ENCODE results near the gene PCBP3. TPM values are rescaled to one million over a fixed set of nuclear protein-coding genes. Genes with fewer than 3 reads are reported as not detected.
"Not testable (repeated sequence)": the region's sequence is repeated elsewhere in the genome, so short reads cannot be mapped to it uniquely, and the experiment has no call there.

Gene PCBP3
- total RNA-seq, 1 donor from 2014 or later = 0.72 TPM

GRCh38 chr21:45680215-45680614 is 36.7 kb downstream of the PCBP3 start:
- no peak for ATAC-seq

- ATAC-seq = no peak
Observed at GRCh38 chr21:45695086-45695485, 51.6 kb downstream of the PCBP3 start.

- peak; percentile 86 for ATAC-seq
Observed at GRCh38 chr21:45698493-45699184, 55.1 kb downstream of the PCBP3 start.

- ATAC-seq = no peak
Observed at GRCh38 chr21:45699251-45699942, 55.9 kb downstream of the PCBP3 start.

GRCh38 chr21:45699966-45700365 is 56.4 kb downstream of the PCBP3 start:
- no peak for ATAC-seq

GRCh38 chr21:45700461-45700860 is 56.9 kb downstream of the PCBP3 start:
- ATAC-seq = no peak

GRCh38 chr21:45704311-45705108 is 61.0 kb downstream of the PCBP3 start:
- ATAC-seq = no peak

- no peak for ATAC-seq
Observed at GRCh38 chr21:45706299-45706698, 62.8 kb downstream of the PCBP3 start.

GRCh38 chr21:45709173-45709572 is 65.6 kb downstream of the PCBP3 start:
- no peak for ATAC-seq

GRCh38 chr21:45709696-45710268 is 66.3 kb downstream of the PCBP3 start:
- no peak for ATAC-seq

GRCh38 chr21:45710306-45710705 is 66.8 kb downstream of the PCBP3 start:
- ATAC-seq = not testable (repeated sequence)

GRCh38 chr21:45713613-45714012 is 70.1 kb downstream of the PCBP3 start:
- no peak for ATAC-seq

GRCh38 chr21:45715441-45715840 is 71.9 kb downstream of the PCBP3 start:
- ATAC-seq = no peak

GRCh38 chr21:45718413-45718812 is 74.9 kb downstream of the PCBP3 start:
- no peak for ATAC-seq

- ATAC-seq = no peak
Observed at GRCh38 chr21:45719177-45719802, 75.8 kb downstream of the PCBP3 start.

GRCh38 chr21:45720204-45720603 is 76.7 kb downstream of the PCBP3 start:
- not testable (repeated sequence) for ATAC-seq

GRCh38 chr21:45721671-45722070 is 78.1 kb downstream of the PCBP3 start:
- ATAC-seq = no peak

GRCh38 chr21:45723049-45723958 is 79.8 kb downstream of the PCBP3 start:
- ATAC-seq = no peak

- ATAC-seq = no peak
Observed at GRCh38 chr21:45724345-45724961, 80.9 kb downstream of the PCBP3 start.

GRCh38 chr21:45724994-45725843 is 81.7 kb downstream of the PCBP3 start:
- no peak for ATAC-seq

Data from esophagus mucosa (tissue), 1 donor.